BLaER1 (cell line): Measurements from ENCODE around the gene TMEM179.
A peak's percentile ranks its signal among the peaks of the same experiment; 100 is the strongest.

Experiments
- H3K27ac ChIP-seq: shearing (Covaris generic); formaldehyde crosslinking; 2 replicates; pipeline ENCODE4 v1.8.1; 2022
- H3K27me3 ChIP-seq: shearing (Covaris generic); formaldehyde crosslinking; 2 replicates; pipeline ENCODE4 v1.8.1; 2022
- H3K36me3 ChIP-seq: shearing (Covaris generic); formaldehyde crosslinking; 2 replicates; pipeline ENCODE4 v1.8.1; 2022
- H3K4me1 ChIP-seq: shearing (Covaris generic); formaldehyde crosslinking; 2 replicates; pipeline ENCODE4 v1.8.1; 2022
- H3K4me2 ChIP-seq: shearing (Covaris generic); formaldehyde crosslinking; 2 replicates; pipeline ENCODE4 v1.8.1; 2022
- H3K4me3 ChIP-seq: shearing (Covaris generic); formaldehyde crosslinking; 2 replicates; pipeline ENCODE4 v1.8.1; 2022
- H3K9ac ChIP-seq: shearing (Covaris generic); formaldehyde crosslinking; 2 replicates; pipeline ENCODE4 v1.8.1; 2022
- H3K9me3 ChIP-seq: shearing (Covaris generic); formaldehyde crosslinking; 2 replicates; pipeline ENCODE4 v1.8.1; 2022
- H4K20me1 ChIP-seq: shearing (Covaris generic); formaldehyde crosslinking; 2 replicates; pipeline ENCODE4 v1.8.1; 2022
- Cebpa-rat ChIP-seq: shearing (Covaris generic); IDR thresholded peaks from 2 replicates; pipeline ENCODE4 v1.8.1; 2022

The TMEM179 gene

GRCh38 chr14:104600805-104601204, 3.8 kb downstream of the TMEM179 start:
- H3K9me3 ChIP-seq, result peaks cover 8% of the 10 kb centered on the region
- H3K27me3 ChIP-seq, result peaks cover 22% of the 10 kb centered on the region
- H3K9ac ChIP-seq, result no peak overlapping the region
- no peak overlapping the region for H3K27ac ChIP-seq
- peak overlapping the region; percentile 69 for H3K4me2 ChIP-seq
- H3K4me1 ChIP-seq, result peaks cover 24% of the 10 kb centered on the region
- no peak for TF ChIP-seq Cebpa-rat
- no peaks in the 10 kb centered on the region for H4K20me1 ChIP-seq
- H3K4me3 ChIP-seq, result no peak overlapping the region
- H3K36me3 ChIP-seq, result no peaks in the 10 kb centered on the region

- Histone ChIP-seq H3K9ac (no peak overlapping the region), H3K27ac (no peak overlapping the region), H3K4me3 (no peak overlapping the region), H3K4me1 (peaks cover 30% of the 10 kb centered on the region), H3K36me3 (no peaks in the 10 kb centered on the region), H3K27me3 (peaks cover 17% of the 10 kb centered on the region), H4K20me1 (no peaks in the 10 kb centered on the region), H3K9me3 (peaks cover 8% of the 10 kb centered on the region), H3K4me2 (peak overlapping the region; percentile 69)
- TF ChIP-seq Cebpa-rat, result no peak
Observed at GRCh38 chr14:104600141-104600643, 4.4 kb downstream of the TMEM179 start.

- no peak for TF ChIP-seq Cebpa-rat
- no peaks in the 10 kb centered on the region for H4K20me1 ChIP-seq
- H3K27ac ChIP-seq, result no peak overlapping the region
- H3K4me1 ChIP-seq, result peaks cover 35% of the 10 kb centered on the region
- peak overlapping the region; percentile 69 for H3K4me2 ChIP-seq
- no peak overlapping the region for H3K9ac ChIP-seq
- no peak overlapping the region for H3K4me3 ChIP-seq
- no peaks in the 10 kb centered on the region for H3K36me3 ChIP-seq
- H3K9me3 ChIP-seq, result peaks cover 4% of the 10 kb centered on the region
- H3K27me3 ChIP-seq, result peaks cover 9% of the 10 kb centered on the region
Observed at GRCh38 chr14:104599446-104599845, 5.1 kb downstream of the TMEM179 start.

GRCh38 chr14:104598910-104599273, 5.7 kb downstream of the TMEM179 start:
- Histone ChIP-seq H3K4me2 (no peak overlapping the region), H4K20me1 (no peaks in the 10 kb centered on the region), H3K9ac (no peak overlapping the region), H3K27me3 (peaks cover 4% of the 10 kb centered on the region; the same call in 1 of the 2 replicates), H3K4me1 (peaks cover 35% of the 10 kb centered on the region), H3K9me3 (no peaks in the 10 kb centered on the region), H3K36me3 (no peaks in the 10 kb centered on the region), H3K27ac (no peak overlapping the region), H3K4me3 (no peak overlapping the region)
- no peak for TF ChIP-seq Cebpa-rat

GRCh38 chr14:104598039-104598909, 6.3 kb downstream of the TMEM179 start:
- Histone ChIP-seq H4K20me1 (no peaks in the 10 kb centered on the region), H3K27ac (no peak overlapping the region), H3K36me3 (no peaks in the 10 kb centered on the region), H3K4me3 (no peak overlapping the region), H3K9ac (no peak overlapping the region), H3K4me2 (no peak overlapping the region), H3K4me1 (peaks cover 35% of the 10 kb centered on the region), H3K9me3 (no peaks in the 10 kb centered on the region), H3K27me3 (no peaks in the 10 kb centered on the region)
- TF ChIP-seq Cebpa-rat, result no peak

- Histone ChIP-seq H3K36me3 (no peaks in the 10 kb centered on the region), H3K27ac (no peak overlapping the region), H3K9ac (no peak overlapping the region), H4K20me1 (no peaks in the 10 kb centered on the region), H3K4me1 (peaks cover 35% of the 10 kb centered on the region), H3K4me2 (no peak overlapping the region), H3K27me3 (no peaks in the 10 kb centered on the region), H3K9me3 (no peaks in the 10 kb centered on the region), H3K4me3 (no peak overlapping the region)
- TF ChIP-seq Cebpa-rat, result no peak
Observed at GRCh38 chr14:104597576-104597975, 7.0 kb downstream of the TMEM179 start.

- H4K20me1 ChIP-seq, result no peaks in the 10 kb centered on the region
- TF ChIP-seq Cebpa-rat, result no peak
- peaks cover 35% of the 10 kb centered on the region for H3K4me1 ChIP-seq
- H3K36me3 ChIP-seq, result no peaks in the 10 kb centered on the region
- H3K4me2 ChIP-seq, result no peak overlapping the region
- no peaks in the 10 kb centered on the region for H3K9me3 ChIP-seq
- no peak overlapping the region for H3K27ac ChIP-seq
- no peak overlapping the region for H3K4me3 ChIP-seq
- H3K9ac ChIP-seq, result no peak overlapping the region
- no peaks in the 10 kb centered on the region for H3K27me3 ChIP-seq
Observed at GRCh38 chr14:104596927-104597351, 7.6 kb downstream of the TMEM179 start.

- no peaks in the 10 kb centered on the region for H3K36me3 ChIP-seq
- no peak overlapping the region for H3K4me2 ChIP-seq
- H3K4me1 ChIP-seq, result peaks cover 35% of the 10 kb centered on the region
- no peak overlapping the region for H3K27ac ChIP-seq
- no peak for TF ChIP-seq Cebpa-rat
- no peaks in the 10 kb centered on the region for H4K20me1 ChIP-seq
- H3K9ac ChIP-seq, result no peak overlapping the region
- H3K4me3 ChIP-seq, result no peak overlapping the region
- no peaks in the 10 kb centered on the region for H3K27me3 ChIP-seq
- H3K9me3 ChIP-seq, result no peaks in the 10 kb centered on the region
Observed at GRCh38 chr14:104596451-104596918, 8.1 kb downstream of the TMEM179 start.

GRCh38 chr14:104595911-104596450, 8.6 kb downstream of the TMEM179 start:
- Histone ChIP-seq H3K4me2 (no peak overlapping the region), H3K27ac (no peak overlapping the region), H3K36me3 (no peaks in the 10 kb centered on the region), H3K9ac (no peak overlapping the region), H3K27me3 (no peaks in the 10 kb centered on the region), H3K9me3 (no peaks in the 10 kb centered on the region), H3K4me1 (peaks cover 36% of the 10 kb centered on the region), H4K20me1 (no peaks in the 10 kb centered on the region), H3K4me3 (no peak overlapping the region)
- TF ChIP-seq Cebpa-rat, result no peak

- no peaks in the 10 kb centered on the region for H3K36me3 ChIP-seq
- H3K9ac ChIP-seq, result no peak overlapping the region
- no peaks in the 10 kb centered on the region for H4K20me1 ChIP-seq
- TF ChIP-seq Cebpa-rat, result no peak
- no peaks in the 10 kb centered on the region for H3K9me3 ChIP-seq
- H3K4me2 ChIP-seq, result no peak overlapping the region
- H3K27ac ChIP-seq, result no peak overlapping the region
- H3K4me3 ChIP-seq, result no peak overlapping the region
- H3K4me1 ChIP-seq, result peaks cover 36% of the 10 kb centered on the region
- H3K27me3 ChIP-seq, result no peaks in the 10 kb centered on the region
Observed at GRCh38 chr14:104595116-104595675, 9.4 kb downstream of the TMEM179 start.
